ENCODE results near the gene RGMA.
"Not testable (repeated sequence)": the region's sequence is repeated elsewhere in the genome, so short reads cannot be mapped to it uniquely, and the experiment has no call there.

Gene RGMA

DNA sequence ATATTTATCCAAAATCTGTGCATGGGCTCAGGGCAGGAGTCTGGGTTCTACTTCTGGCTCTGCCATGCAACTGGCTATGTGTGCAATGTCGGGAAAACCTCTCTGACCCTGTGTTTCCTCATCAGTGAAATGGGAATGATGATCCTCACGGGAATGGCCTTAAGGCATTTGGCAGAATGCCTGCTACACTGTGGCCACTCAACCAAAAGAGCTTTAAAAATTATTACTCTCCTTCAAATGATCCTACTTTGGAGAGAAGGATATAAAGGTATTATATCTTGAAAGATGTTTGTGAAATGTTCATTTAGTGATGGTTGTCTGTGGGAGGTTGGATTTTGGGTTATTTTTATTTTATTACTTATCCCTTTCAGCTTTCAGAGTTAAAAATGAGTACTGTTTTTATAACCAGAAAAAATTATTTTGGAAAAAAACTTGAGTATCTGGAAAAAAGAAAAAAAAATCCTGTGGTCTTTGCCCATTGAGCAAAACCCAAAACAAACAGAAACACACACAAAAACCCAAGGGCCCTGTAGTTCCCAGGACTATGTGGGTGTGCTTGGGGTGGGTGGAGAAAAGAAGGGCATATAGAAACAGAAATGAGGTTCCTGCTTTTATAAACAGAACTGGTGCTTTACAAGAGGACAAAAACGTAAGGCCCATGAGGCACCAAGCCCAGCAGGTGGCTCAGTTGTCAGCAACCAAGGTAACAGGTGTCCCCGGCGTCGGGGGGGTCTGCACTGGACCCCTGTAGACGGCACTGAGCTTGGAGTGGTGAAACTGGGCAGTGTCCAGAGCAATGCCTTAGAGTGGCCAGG, 22.0 kb downstream of the RGMA start:
- no peak for DNase-seq (ENCODE audit: low spot score)

DNA sequence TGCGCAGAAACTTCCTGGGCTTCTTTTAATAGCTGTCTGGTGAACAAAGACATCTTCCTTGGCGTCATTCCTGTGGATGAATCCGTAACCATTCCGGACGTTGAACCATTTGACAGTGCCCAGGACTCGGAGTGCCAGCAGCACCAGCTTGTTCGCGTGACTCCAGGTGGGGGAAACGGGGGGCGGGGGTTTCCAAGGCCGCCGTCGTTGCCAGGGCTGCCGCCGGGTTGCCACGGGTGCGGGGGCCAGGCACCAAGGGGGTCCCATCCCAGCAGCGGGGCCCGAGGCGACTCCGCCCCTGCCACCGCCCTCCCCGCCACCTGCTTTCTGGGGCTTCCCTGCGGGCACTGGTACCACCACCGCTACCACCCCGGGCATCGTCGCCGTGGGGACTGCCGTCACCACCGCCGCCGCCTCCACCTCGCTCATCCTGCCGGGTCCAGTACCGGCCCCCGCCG, 22.8 kb downstream of the RGMA start:
- DNase-seq (ENCODE audit: low spot score), result no peak

DNA sequence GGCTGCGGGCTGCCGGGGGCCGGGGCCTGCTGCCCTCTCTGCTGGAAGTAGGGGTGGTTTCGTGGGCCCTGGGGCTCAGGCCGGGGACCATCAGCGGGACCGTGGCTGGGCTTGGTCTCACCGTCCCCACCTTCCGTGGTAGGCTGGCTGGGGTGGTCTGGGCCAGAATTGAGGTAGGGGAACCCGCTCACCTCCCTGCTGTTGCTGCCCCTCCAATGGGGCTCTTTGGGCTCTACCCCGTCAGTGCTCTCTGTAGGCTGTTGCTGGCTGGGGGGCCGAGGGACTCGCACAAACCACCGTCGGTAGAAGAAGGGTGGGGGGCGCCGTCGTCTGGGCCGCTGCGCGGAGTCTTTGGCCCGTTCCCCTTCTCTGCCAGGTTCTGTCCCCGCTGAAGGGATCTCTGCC, 23.4 kb downstream of the RGMA start:
- DNase-seq (ENCODE audit: low spot score), result no peak

DNA sequence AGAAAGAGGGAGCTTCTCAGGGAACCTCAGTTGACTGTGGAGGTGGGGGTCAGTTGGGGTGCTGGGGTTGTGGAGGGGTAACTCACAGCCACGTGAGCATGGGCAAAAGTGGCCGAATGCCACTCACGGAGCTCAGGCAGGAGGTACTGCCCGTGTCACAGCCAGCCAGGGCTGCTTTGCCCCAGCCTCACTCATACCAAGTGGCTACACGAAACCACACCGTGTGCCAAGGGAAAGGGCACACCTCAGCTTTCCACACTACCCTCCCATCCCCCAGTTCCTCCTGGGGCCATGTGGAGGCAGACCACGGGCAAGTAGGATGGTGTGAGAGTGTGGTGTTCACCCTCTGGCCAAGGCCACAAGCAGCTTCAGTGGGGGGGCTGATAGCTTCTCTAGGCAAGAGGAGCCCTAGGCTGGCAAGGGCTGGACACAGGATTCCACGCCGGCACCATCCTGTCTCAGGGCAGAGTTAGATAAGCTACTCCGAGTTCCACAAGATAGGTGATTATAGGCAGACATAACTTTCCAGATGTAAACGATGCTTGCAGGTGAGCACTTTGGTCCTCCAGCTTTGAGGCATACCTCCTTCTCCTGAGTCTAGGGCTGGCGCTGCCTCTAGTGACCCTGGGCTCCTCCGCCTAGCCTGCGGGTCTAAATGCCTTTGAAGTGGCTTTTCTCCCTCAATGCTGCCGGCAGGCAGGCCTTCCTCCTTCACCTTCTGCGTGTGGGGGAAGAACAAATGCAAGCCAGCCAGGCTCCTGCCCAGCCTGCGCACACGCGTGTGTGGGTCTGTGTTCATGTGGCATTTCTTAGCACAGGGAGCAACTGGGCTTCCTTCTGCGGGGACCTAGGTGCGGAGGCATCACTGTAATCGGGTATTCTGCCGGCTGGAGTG, 25.0 kb downstream of the RGMA start:
- no peak for DNase-seq (ENCODE audit: low spot score)

DNA sequence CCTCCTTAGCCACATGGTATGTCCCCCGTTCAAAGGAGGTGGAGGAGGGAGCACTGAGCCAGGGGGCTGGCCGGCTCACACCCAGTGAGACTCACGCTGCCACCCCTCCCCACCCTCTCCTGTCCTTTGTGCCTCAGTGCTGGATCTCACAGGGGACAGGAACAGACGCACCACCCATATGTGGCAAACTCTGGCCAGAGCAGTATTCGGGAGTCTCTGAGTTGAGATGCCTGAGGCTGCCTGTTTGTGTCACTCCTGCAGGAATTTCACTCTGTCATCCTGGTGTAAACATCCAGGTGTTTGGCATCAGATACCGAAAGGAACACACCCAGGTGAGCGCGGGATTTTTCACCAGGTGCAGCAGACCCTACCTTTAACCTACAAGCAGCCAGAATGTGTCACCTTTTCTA, 25.7 kb downstream of the RGMA start:
- no peak for DNase-seq (ENCODE audit: low spot score)

DNA sequence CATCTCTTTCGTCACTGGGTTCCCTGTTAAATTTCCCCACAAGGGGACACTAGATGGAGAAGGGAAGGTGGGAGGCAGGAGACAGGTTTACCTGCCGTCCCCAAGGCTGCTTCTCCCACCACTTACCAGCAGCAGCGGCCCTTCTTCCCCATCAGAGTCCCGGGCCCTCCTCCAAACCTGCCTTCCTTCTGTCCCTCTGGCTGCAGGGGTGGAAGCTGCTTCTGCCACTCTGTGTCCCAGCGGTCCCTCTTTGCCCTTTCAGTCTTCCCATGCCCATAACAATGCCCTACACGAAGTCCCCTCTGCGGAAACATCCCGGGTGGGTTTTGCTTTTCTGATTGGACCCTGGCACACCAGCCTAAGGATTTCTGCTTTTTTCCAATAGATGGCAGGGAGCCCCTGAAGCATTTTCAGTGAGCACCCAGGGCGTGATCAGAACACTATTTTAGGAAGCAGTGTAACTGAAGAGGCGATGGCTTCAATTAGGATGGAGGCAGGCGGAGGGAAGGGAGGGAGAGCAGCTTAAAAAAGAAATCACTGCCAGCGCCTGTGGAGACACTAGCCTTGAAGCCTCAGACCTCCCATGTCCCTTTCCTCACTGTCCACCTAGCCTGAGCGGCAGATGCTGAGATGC, 26.3 kb downstream of the RGMA start:
- not testable (repeated sequence) for DNase-seq (ENCODE audit: low spot score)

DNA sequence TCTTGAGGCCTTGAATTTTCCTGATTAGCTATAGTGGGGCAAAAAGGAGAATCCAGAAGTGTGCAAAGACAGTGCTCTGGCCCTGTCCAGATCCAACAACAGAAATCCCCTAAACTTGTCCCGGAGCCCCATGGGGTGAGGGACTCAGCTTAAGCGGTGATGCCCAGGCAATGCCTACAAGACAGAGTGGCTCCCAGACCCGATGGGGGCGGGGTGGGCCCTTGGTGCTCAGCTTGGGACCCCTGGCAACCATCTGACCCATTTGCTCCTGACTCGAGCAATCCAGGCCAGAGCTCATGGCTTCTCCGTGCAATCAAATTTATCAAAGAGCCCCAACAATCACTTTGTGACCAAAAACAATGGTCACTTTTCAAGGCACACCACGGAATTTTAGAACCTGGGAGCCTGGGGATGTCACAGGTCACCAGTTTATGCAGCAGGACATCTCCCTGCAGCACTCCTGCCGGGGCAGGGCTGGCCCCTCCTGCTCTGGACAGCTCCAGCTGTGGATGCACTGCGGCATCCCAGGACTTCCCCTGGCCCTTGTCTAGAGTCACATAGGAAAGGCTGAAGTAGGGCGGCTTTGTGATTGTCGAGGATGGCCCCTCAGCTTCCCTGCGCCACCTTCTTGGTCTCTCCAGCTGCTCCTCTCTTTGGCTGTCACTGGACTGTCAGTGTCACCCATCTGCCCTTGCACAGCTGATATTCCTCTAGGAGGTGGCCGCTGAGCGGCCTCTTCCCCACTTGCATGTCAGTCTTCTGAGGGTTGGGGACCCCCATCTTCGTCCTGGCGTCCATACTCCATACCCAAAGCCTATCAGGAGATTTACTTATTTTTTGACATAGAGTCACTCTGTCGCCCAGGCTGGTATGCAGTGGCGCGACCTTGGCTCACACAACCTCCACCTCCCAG, 28.4 kb downstream of the RGMA start:
- DNase-seq (ENCODE audit: low spot score), result no peak

DNA sequence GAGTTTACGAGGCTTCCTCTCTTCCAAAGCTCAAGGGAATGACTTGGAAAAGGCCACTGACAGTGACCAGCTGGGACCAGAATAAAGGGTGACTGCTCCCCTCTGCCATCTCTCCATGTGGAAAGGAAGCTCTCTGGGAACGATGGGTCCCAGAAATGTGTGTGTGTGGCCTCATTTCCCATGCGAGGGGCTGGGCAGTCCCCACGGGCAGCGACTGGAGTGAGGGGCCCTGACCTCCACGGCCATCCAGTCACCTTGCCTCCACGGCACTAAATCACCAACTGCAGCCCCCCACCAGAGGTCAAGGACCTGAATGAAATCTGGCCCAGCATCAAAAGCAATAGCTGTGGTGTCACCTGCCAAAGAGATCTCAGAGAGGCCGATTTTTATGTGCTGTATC, 29.6 kb downstream of the RGMA start:
- DNase-seq (ENCODE audit: low spot score), result no peak

DNA sequence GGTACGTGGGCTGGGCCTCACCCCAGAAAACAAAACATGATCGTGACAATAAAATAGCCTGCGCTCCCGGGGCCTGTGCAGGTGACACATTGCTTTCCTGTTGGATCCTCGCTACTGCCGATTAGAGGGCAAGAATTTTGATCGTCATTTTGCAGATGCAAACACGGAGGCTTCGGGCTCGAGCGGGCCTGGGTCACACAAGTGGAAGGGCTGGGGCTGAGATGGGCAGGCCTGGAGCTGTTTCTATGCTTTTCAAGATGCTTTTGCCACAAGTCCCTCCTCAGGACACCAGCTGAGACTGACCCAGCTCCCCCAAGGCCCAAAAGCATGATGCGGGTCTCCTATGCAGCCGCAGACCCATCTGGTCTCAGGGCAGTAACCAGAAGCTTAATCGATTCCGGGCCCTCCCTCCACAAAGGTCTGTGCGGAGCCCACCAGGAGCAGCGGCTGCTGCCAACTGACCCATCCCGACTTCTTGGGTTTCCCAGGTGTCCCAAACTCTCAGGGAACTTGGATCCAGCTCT, 30.0 kb downstream of the RGMA start:
- DNase-seq (ENCODE audit: low spot score), result no peak

DNA sequence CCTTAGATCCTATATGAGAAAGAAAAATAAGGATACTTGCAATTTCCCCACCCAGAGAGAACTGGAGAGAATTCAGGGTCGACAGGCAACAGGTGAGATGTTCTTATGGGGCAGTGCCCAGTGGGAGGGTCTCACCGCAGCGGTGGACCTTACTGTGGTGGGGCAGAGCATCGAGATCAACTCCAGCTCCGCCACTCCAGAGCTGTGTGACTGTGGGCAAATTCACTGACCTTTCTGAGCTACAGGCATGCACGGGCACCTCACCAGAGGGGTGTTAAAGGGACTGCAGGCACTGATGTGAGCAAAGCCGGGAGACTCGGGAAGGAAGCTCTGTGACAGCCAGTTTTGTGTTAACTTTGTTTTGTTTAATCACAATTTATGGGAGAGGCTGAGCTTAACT, 30.9 kb downstream of the RGMA start:
- no peak for DNase-seq (ENCODE audit: low spot score)

DNA sequence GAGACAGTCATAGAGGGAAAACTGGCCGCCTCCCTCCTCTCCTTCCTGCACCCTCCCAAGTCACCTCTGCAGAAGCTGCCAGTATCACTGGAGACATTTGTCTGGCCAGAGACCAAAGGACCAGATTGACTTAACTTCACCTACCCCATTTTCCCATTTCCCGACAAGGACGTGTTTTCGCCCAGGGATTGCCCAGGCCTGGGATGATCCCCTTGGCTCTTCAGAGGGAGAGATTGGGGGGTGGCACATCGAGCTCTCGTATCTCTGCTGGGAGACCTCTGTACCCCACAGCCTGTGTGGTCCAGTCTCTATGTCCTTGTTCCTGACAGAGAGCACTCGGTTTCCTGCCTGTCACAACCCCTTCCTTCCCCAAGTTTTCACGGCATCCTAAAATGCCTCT, 31.4 kb downstream of the RGMA start:
- no peak for DNase-seq (ENCODE audit: low spot score)

DNA sequence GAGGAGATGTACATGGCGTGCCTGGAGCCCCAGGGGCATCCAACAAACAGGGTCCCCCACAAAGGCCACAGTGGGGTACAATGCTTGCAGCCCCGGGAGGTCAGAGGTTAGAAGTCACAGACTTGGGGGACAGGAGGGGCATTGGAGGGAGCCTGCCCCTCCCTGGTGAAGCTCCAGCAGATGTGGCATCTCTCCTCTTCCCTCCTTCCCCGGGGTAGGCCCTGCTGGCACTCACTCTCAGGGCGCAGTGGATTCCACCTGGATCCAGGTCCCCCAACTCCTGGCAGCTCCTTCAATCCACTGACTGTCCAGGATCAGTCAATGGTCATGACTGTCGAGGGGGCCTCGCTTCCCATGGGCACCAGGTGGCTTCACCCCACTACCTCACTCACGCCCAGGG, 32.2 kb downstream of the RGMA start:
- no peak for DNase-seq (ENCODE audit: low spot score)

DNA sequence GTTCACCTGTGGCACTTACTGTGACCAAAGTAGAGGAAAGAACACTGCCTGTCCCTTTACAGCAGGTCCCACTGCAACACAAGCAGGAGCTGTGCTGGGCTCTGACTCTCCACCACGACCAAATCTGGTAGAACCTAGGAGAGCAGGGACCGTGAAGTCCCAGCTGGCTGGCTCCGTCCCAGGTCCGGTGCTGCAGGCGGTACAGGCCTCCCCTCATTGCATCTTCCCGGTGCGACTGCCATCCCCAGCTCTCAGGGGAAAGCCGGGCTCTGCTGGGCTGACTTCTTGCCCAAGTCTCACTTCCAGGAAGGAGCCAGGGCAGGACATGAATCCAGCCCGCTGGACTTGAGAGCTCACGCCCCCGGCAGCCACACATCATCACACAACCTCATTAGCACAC, 33.8 kb downstream of the RGMA start:
- no peak for DNase-seq (ENCODE audit: low spot score)

DNA sequence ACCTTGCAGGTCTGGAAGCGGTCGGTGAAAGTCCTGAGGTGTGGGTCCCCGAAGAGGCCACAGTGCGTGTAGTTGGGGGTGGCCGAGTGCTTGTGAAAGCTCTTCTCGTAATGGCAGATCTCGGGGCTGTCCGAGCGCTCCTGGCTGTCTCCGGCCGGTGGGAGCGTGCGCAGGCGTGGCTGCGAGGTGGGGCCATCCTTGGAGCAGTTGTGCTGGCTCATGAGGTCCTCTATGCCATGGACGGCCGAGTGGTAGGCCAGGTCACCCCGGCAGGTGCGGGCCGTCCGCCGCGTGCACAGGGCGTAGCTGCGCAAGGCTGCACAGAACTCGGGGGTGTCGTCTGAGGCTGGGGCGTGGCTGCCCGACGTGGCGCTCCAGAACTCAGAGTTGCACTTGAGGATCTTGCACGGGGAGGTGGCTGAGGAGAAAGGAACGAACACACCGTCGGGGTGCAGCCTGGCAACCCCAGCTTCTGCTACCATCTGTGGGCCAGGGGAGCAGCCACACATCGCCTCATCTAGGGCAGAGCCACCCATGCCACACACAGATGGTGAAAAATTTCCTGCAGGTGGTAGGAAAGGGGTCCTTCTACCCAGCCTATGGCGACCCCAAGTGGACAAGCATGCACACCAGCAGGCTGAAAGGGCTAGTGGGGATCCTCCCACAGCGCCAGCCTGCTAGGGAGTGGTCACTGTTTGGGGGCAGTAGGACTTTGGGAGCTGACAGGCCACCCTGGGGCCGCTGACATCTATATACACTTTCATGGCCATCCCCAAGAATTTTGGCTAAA, 36.7 kb downstream of the RGMA start:
- no peak for DNase-seq (ENCODE audit: low spot score)

DNA sequence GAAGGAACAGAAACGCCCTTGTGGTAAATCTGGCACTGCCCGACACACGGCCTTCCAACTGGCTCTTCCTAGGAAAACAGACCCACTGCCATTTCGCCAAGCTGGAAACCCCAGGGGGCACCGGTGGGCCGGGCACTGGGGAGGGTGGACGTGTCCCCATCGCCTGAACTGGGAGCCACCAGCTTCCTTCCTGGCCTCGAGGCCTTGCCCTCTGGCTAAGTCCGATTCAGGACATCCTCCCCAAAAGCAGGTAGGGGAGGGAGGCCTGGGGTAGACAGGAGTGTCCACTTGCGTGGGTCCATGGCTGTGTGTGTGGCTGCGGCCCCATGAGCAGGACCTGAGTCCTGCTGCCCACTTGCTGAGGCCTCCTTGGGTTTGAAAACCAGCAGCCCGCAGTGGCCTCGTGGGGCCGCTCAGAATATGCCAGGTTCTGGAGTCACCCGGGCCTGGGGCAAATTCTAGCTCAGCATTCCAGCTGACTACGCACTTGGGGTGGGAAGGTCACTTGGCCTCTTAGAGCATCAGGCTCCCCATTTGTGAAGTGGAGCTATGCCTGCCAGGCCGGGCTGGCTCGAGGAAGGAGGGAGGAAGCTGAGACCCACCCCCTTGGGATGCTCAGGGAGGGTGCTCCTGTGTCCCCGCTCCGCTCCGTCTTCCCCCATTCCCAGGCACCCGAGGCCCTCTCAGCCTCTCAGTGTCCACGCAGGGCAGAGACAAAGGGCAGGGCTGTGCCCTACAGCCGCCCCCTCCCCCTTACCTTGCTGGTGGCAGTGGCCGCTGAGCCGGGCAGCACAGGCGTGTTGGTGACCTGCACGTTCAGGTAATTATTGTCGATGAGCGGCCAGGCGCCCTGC, 37.5 kb downstream of the RGMA start:
- DNase-seq (ENCODE audit: low spot score), result no peak

DNA sequence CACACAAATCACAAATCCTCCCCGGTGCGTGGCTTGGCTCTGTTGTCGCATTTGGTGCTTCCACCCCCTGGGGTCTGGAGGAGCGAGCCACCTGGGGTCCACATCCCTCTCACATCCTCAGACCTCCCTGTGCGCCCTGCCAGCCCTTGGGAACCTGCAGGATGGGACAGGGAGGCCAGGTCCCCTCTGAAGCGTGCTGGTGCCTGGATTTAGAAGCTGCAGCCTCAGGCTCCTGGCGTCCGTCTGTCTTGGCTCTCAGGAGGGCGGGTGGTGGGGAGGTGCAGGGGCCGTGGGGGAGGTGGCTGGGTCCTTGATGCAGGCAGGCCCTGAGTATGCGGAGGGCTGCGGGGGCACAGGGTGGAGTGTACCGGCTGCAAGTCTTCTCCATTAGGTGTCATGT, 38.4 kb downstream of the RGMA start:
- no peak for DNase-seq (ENCODE audit: low spot score)

DNA sequence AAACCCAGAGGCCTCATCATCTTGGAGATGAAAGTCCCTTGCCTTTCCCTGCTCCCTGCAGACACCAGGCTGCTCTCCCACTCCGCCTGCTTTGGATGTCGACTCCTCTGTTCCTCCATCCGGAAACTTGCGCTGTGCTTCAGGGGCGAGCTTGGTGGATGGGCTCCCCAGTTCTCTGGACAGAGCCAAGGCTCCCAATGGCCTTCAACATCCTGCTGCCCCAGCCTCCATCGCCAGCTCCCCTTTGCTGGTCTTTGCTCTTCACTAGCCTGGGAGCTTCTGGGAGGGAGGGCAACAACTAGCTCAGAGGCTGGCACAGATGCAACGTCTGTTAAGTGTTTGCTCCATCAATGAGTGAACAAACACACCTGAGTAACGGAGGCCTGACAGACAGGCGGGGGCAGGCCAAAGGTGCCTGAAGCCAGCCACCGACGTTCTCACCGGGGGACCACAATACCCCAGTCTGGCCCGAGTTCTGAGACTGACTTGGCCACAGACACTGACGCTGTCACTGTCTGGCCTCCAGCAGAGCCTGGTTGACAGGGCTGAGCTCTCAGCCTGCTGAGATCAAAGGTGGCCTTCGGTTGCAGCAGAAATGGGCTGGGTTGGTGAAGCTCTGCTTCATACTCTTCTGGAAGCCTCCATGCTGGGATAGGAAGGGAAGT, 39.0 kb downstream of the RGMA start:
- DNase-seq (ENCODE audit: low spot score), result no peak

DNA sequence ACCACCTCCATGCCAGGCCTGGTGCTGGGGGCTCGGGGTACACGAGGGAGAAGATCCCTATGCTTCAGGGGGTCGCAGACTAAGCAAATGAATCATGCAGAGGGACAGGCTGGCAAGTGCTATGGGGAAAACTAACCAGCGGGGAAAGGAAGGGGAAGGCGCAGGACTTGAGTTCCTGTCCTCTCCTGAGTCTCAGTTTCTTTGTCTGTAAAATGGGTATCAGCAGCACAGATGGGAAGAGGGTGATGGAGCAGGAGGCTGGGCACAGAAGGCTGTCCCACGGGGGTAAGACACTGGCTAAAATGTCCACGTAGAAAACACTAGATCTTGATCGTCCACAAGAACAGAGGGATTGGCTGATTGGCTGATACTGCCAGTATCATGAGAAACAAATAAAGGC, 39.8 kb downstream of the RGMA start:
- DNase-seq (ENCODE audit: low spot score), result no peak

DNA sequence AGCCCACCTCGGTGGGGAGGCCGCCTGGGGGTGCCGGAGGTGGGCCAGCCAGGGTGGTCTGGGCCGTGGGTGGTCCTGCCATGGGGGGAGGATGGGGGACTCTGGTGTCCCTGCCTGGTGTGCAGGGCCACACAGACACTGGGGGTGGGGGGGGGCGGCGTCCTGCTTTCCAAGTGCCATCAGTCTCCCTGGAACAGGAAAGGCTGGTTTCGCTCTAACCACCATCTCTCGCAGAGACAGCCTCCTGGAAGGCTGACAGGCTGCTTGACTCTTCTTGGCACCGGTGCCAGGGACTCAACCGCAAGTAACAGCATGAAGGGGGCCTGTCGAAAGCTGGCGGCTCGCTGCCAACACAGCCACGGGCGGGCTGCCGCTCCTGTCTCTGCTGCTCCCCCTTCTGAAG, 40.3 kb downstream of the RGMA start:
- DNase-seq (ENCODE audit: low spot score), result no peak

All from ecto neural progenitor cell (in vitro differentiated cells).